GM12875 (cell line): Measurements from ENCODE around the gene SMYD4.

Experiments used
- H3K4me3 ChIP-seq: one replicate; pipeline ENCODE4 v1.5.1; 2011; ENCODE audit warnings: low read depth, low read length, control low read depth
- CTCF ChIP-seq: IDR thresholded peaks from 2 replicates; pipeline ENCODE4 v1.5.1; 2011; ENCODE audit warnings: low read depth, mild to moderate bottlenecking, control low read depth, inconsistent platforms, low read length, moderate library complexity, borderline replicate concordance; ENCODE audit not compliant: insufficient read depth

Gene SMYD4

GRCh38 chr17:1752425-1753262, 77.1 kb downstream of the SMYD4 start:
- no peak overlapping the region for H3K4me3 ChIP-seq
- TF ChIP-seq CTCF: no peak

GRCh38 chr17:1750628-1751027, 79.1 kb downstream of the SMYD4 start:
- no peak for TF ChIP-seq CTCF
- no peak overlapping the region for H3K4me3 ChIP-seq

GRCh38 chr17:1746975-1747543, 82.6 kb downstream of the SMYD4 start:
- H3K4me3 ChIP-seq: no peak overlapping the region
- TF ChIP-seq CTCF: no peak

- no peak overlapping the region for H3K4me3 ChIP-seq
- TF ChIP-seq CTCF: no peak
These were observed 84.1 kb downstream of the SMYD4 start for GRCh38 chr17:1745513-1746020.

GRCh38 chr17:1744551-1745512, 84.9 kb downstream of the SMYD4 start:
- no peak overlapping the region for H3K4me3 ChIP-seq
- TF ChIP-seq CTCF: no peak

- no peak overlapping the region for H3K4me3 ChIP-seq
These were observed 86.6 kb downstream of the SMYD4 start for GRCh38 chr17:1743088-1743439.

More at GRCh38 chr17:1743088-1743439, 86.6 kb downstream of the SMYD4 start:
- no peak for TF ChIP-seq CTCF
